Thymus (tissue), 11 donors: ENCODE results near the gene ENDOU. TPM values are rescaled to one million over a fixed set of nuclear protein-coding genes. Genes with fewer than 3 reads are reported as not detected.

Source experiments
- DNase-seq, 9 donors: peaks; one replicate each; pipeline ENCODE4 v3.0.0-alpha.2; 2013; ENCODE audit warnings: low spot score in 9 of 9, low read depth in 6 of 9, missing footprints in 1 of 9
- H3K27ac ChIP-seq, 2 donors: one replicate each; pipeline ENCODE4 v1.5.1; 2013; ENCODE audit warnings: control low read depth in 1 of 2, low read depth in 1 of 2, low read length in 1 of 2, mild to moderate bottlenecking in 1 of 2, moderate library complexity in 1 of 2
- H3K27me3 ChIP-seq, 2 donors: one replicate each; pipeline ENCODE4 v1.5.1; 2013; ENCODE audit warnings: low read length in 1 of 2; ENCODE audit not compliant: control insufficient read depth in 2 of 2, insufficient read depth in 1 of 2
- H3K36me3 ChIP-seq, 2 donors: one replicate each; pipeline ENCODE4 v1.5.1; 2013; ENCODE audit warnings: low read length in 1 of 2, mild to moderate bottlenecking in 1 of 2, moderate library complexity in 1 of 2; ENCODE audit not compliant: control insufficient read depth in 2 of 2, insufficient read depth in 2 of 2
- H3K4me1 ChIP-seq, 2 donors: one replicate each; pipeline ENCODE4 v1.5.1; 2013; ENCODE audit warnings: low read length in 2 of 2; ENCODE audit not compliant: control insufficient read depth in 2 of 2, insufficient read depth in 2 of 2
- H3K4me3 ChIP-seq, 2 donors: one replicate each; pipeline ENCODE4 v1.5.1; 2013; ENCODE audit warnings: low read length in 2 of 2, control low read depth in 1 of 2, mild to moderate bottlenecking in 1 of 2
- H3K9me3 ChIP-seq, 2 donors: one replicate each; pipeline ENCODE4 v1.5.1; 2013; ENCODE audit warnings: low read length in 1 of 2, mild to moderate bottlenecking in 1 of 2; ENCODE audit not compliant: control insufficient read depth in 2 of 2, insufficient read depth in 1 of 2
- WGBS: extraction: QIAGEN DNeasy Blood & Tissue Kit; methylation state at CpG from one replicate; pipeline ENCODE4 v1.1.7; 2013; 5-methylcytosine and 5-hydroxymethylcytosine counted together
- polyA plus RNA-seq: library from polyadenylated mRNA; stranded (reverse); fragments of 200-250 nt; gene quantifications from one replicate; pipeline ENCODE4 v1.2.3, GENCODE V29; 2013
- total RNA-seq: library from RNA; stranded (reverse); fragments of 120-200 nt; gene quantifications from one replicate; pipeline ENCODE4 v1.2.4, GENCODE V29; 2013
- donor health status: healthy.

Gene ENDOU
- total and polyA plus RNA-seq, 2 donors: 0.14 to 1.3 TPM

GRCh38 chr12:47717046-47717442, 8.2 kb downstream of the ENDOU start:
- Histone ChIP-seq H3K36me3 (no peaks in the 10 kb centered on the region), H3K4me3 (no peak overlapping the region), H3K9me3 (no peaks in the 10 kb centered on the region), H3K27ac (no peak overlapping the region), H3K4me1 (peaks cover 11 to 33% of the 10 kb centered on the region in 2 donors), H3K27me3 (no peaks in the 10 kb centered on the region)
- DNase-seq: no peak
- 89% methylated on average over 6 of the region's 6 CpGs for WGBS

GRCh38 chr12:47715877-47716548, 9.3 kb downstream of the ENDOU start:
- H3K4me1 ChIP-seq: peaks cover 11 to 33% of the 10 kb centered on the region in 2 donors
- 93% methylated on average over 13 of the region's 13 CpGs for WGBS
- DNase-seq: no peak
- H3K27me3 ChIP-seq: no peaks in the 10 kb centered on the region
- no peak overlapping the region for H3K4me3 ChIP-seq
- peak overlapping the region in 1 of 2 donors; percentile 44 for H3K27ac ChIP-seq
- no peaks in the 10 kb centered on the region for H3K36me3 ChIP-seq
- no peaks in the 10 kb centered on the region for H3K9me3 ChIP-seq

GRCh38 chr12:47715393-47715876, 9.9 kb downstream of the ENDOU start:
- Histone ChIP-seq H3K4me1 (peaks cover 11 to 33% of the 10 kb centered on the region in 2 donors), H3K27ac (peak overlapping the region in 1 of 2 donors; percentile 44), H3K9me3 (no peaks in the 10 kb centered on the region), H3K36me3 (no peaks in the 10 kb centered on the region), H3K27me3 (no peaks in the 10 kb centered on the region), H3K4me3 (no peak overlapping the region)
- peak; percentile 64 to 94 (median 82) for DNase-seq
- WGBS: 33% methylated on average over 10 of the region's 10 CpGs

GRCh38 chr12:47714826-47715386, 10.4 kb downstream of the ENDOU start:
- WGBS: 60% methylated on average over 5 of the region's 5 CpGs
- Histone ChIP-seq H3K4me1 (peaks cover 11 to 33% of the 10 kb centered on the region in 2 donors), H3K4me3 (no peak overlapping the region), H3K9me3 (no peaks in the 10 kb centered on the region), H3K27me3 (no peaks in the 10 kb centered on the region), H3K36me3 (no peaks in the 10 kb centered on the region), H3K27ac (no peak overlapping the region)
- no peak for DNase-seq

GRCh38 chr12:47712171-47712570, 13.1 kb downstream of the ENDOU start:
- DNase-seq: no peak
- no peak overlapping the region for H3K4me3 ChIP-seq
- no peak overlapping the region for H3K27ac ChIP-seq
- H3K4me1 ChIP-seq: peaks cover 10 to 30% of the 10 kb centered on the region in 2 donors
- WGBS: 97% methylated on average over 6 of the region's 6 CpGs
- H3K9me3 ChIP-seq: no peaks in the 10 kb centered on the region
- H3K27me3 ChIP-seq: no peaks in the 10 kb centered on the region
- no peaks in the 10 kb centered on the region for H3K36me3 ChIP-seq

GRCh38 chr12:47711448-47711847, 13.8 kb downstream of the ENDOU start:
- Histone ChIP-seq H3K4me1 (peaks cover 13 to 26% of the 10 kb centered on the region in 2 donors), H3K4me3 (no peak overlapping the region), H3K36me3 (no peaks in the 10 kb centered on the region), H3K9me3 (no peaks in the 10 kb centered on the region), H3K27ac (no peak overlapping the region), H3K27me3 (no peaks in the 10 kb centered on the region)
- WGBS: 96% methylated on average over 5 of the region's 5 CpGs
- no peak for DNase-seq

GRCh38 chr12:47710278-47710677, 15.0 kb downstream of the ENDOU start:
- no peak overlapping the region for H3K27ac ChIP-seq
- H3K27me3 ChIP-seq: no peaks in the 10 kb centered on the region
- H3K4me3 ChIP-seq: no peak overlapping the region
- no peaks in the 10 kb centered on the region for H3K9me3 ChIP-seq
- H3K4me1 ChIP-seq: peaks cover 15 to 16% of the 10 kb centered on the region in 2 donors
- no peaks in the 10 kb centered on the region for H3K36me3 ChIP-seq
- DNase-seq: no peak

- no peaks in the 10 kb centered on the region for H3K9me3 ChIP-seq
- H3K4me1 ChIP-seq: peaks cover 15 to 20% of the 10 kb centered on the region in 2 donors
- WGBS: 80% methylated on average over 2 of the region's 2 CpGs
Measured at GRCh38 chr12:47709671-47710070, 15.6 kb downstream of the ENDOU start.

GRCh38 chr12:47709237-47709636, 16.1 kb downstream of the ENDOU start:
- WGBS: 71% methylated on average over 4 of the region's 4 CpGs
- Histone ChIP-seq H3K9me3 (no peaks in the 10 kb centered on the region), H3K36me3 (no peaks in the 10 kb centered on the region), H3K27ac (no peak overlapping the region), H3K4me1 (peaks cover 15 to 22% of the 10 kb centered on the region in 2 donors), H3K4me3 (no peak overlapping the region), H3K27me3 (no peaks in the 10 kb centered on the region)
- DNase-seq: no peak

More at GRCh38 chr12:47709671-47710070, 15.6 kb downstream of the ENDOU start:
- Histone ChIP-seq H3K36me3 (no peaks in the 10 kb centered on the region), H3K4me3 (no peak overlapping the region), H3K27ac (no peak overlapping the region), H3K27me3 (no peaks in the 10 kb centered on the region)
- DNase-seq: no peak
